HepG2 (cell line): ENCODE data around the gene IFI27. TPM values are rescaled to one million over a fixed set of nuclear protein-coding genes. Genes with fewer than 3 reads are reported as not detected.

Experiments used
- ATAC-seq: fragments of 200-7000 bp; cut with Tn5 transposase; 3 replicates; pipeline ENCODE4 v1.9.1; 2020; ENCODE audit warnings: mild to moderate bottlenecking, moderate library complexity
- BruUV-seq: library from RNA; stranded (reverse); fragments of 400-500 nt; replicated peaks from 2 replicates; lab custom pipeline; 2021; lab: Mats Ljungman, UMichigan
- CTCF ChIA-PET: fragments of 300-600 bp; formaldehyde crosslinking; extraction: SDS; loops from one replicate; lab custom pipeline; 2021; ENCODE audit warnings: low total read pairs, inconsistent platforms, low intra/inter-chr PET ratio; lab: Yijun Ruan, JAX
- POLR2A ChIA-PET: fragments of 350-600 bp; sonication (Branson Sonifier 250); formaldehyde crosslinking; loops from one replicate; lab custom pipeline; 2020; ENCODE audit warnings: antibody characterized with exemption, inconsistent platforms; lab: Yijun Ruan, JAX
- DNase-seq: peaks from one replicate; pipeline ENCODE4 v3.0.0-alpha.2; 2015; ENCODE audit warnings: low spot score
- FAIRE-seq: peaks from 3 replicates; lab custom pipeline; 2011; peaks lifted over from hg19 to GRCh38; lab: Jason Lieb, UNC
- H2AFZ ChIP-seq: one replicate; pipeline ENCODE4 v1.6.1; 2011; ENCODE audit warnings: low read length, inconsistent platforms
- H3K27ac ChIP-seq: fragments of 300-600 bp; 3 replicates; pipeline ENCODE4 v1.8.0; 2011; ENCODE audit warnings: mixed run types, mild to moderate bottlenecking, mixed read lengths, low read length, inconsistent platforms; ENCODE audit not compliant: insufficient read depth; ENCODE audit errors: extremely low read length
- H3K27me3 ChIP-seq, 2 experiments: fragments of 200-600 bp in 1 of 2; 2 replicates in 1 of 2; 3 replicates in 1 of 2; pipeline versions ENCODE4 v1.6.0 to v1.8.0; 2011; ENCODE audit warnings: low read length in 2 of 2, mild to moderate bottlenecking in 2 of 2, moderate library complexity in 2 of 2, inconsistent platforms in 1 of 2; ENCODE audit not compliant: insufficient read depth in 2 of 2, control insufficient read depth in 1 of 2
- H3K36me3 ChIP-seq, 2 experiments: fragments of 200-600 bp in 1 of 2; replicated peaks in 1 of 2; 2 replicates in 1 of 2; 3 replicates in 1 of 2; pipeline versions ENCODE4 v1.5.1 to v1.8.0; 2011; ENCODE audit warnings: low read length in 2 of 2, inconsistent platforms in 1 of 2; ENCODE audit not compliant: insufficient read depth in 2 of 2, control insufficient read depth in 1 of 2
- H3K4me1 ChIP-seq: 2 replicates; pipeline ENCODE4 v1.5.1; 2012; ENCODE audit warnings: low read length, inconsistent platforms; ENCODE audit not compliant: insufficient read depth
- H3K4me2 ChIP-seq: 2 replicates; pipeline ENCODE4 v1.6.0; 2011; ENCODE audit warnings: low read depth, low read length, inconsistent platforms
- H3K4me3 ChIP-seq, 3 experiments: fragments of 200-600 bp in 1 of 3; sonication (generic), shearing (Covaris generic) in 1 of 3; replicated peaks in 1 of 3; 2 replicates each; pipeline ENCODE4 v1.5.1; 2011 to 2016; ENCODE audit warnings: low read length in 3 of 3, inconsistent platforms in 2 of 3, low read depth in 2 of 3, mild to moderate bottlenecking in 2 of 3, control low read depth in 1 of 3, mixed read lengths in 1 of 3; ENCODE audit not compliant: insufficient read depth in 1 of 3
- H3K79me2 ChIP-seq: one replicate; pipeline ENCODE4 v1.6.1; 2011; ENCODE audit warnings: low read length, inconsistent platforms; ENCODE audit not compliant: insufficient read depth
- H3K9ac ChIP-seq: 2 replicates; pipeline ENCODE4 v1.6.0; 2011; ENCODE audit warnings: mild to moderate bottlenecking, low read depth, low read length, inconsistent platforms; ENCODE audit not compliant: insufficient read depth
- H3K9me3 ChIP-seq: 2 replicates; pipeline ENCODE4 v1.5.1; 2012; ENCODE audit warnings: mild to moderate bottlenecking, low read length
- H4K20me1 ChIP-seq: 2 replicates; pipeline ENCODE4 v1.6.0; 2011; ENCODE audit warnings: inconsistent platforms, mild to moderate bottlenecking, low read length, moderate library complexity; ENCODE audit not compliant: insufficient read depth
- BCL3 ChIP-seq: sonication (generic); formaldehyde crosslinking; IDR thresholded peaks from 2 replicates; pipeline ENCODE4 v1.5.1; 2020; ENCODE audit warnings: mild to moderate bottlenecking, missing genetic modification reagents, moderate library complexity
- HNRNPL ChIP-seq: fragments of 200-400 bp; formaldehyde crosslinking; IDR thresholded peaks from 2 replicates; pipeline ENCODE4 v1.6.1; 2017; ENCODE audit warnings: mild to moderate bottlenecking, low read depth, low read length
- HOMEZ ChIP-seq: IDR thresholded peaks from 2 replicates; pipeline ENCODE4 v1.6.1; 2016; ENCODE audit warnings: low read depth
- HOXA9 ChIP-seq: sonication (generic); formaldehyde crosslinking; IDR thresholded peaks from 2 replicates; pipeline ENCODE4 v1.8.1; 2022; ENCODE audit warnings: missing genetic modification reagents, mild to moderate bottlenecking, moderate library complexity, borderline replicate concordance
- IRF9 ChIP-seq: sonication (generic); formaldehyde crosslinking; IDR thresholded peaks from 2 replicates; pipeline ENCODE4 v1.8.0; 2022; ENCODE audit warnings: missing genetic modification reagents, mild to moderate bottlenecking, borderline replicate concordance
- RARG ChIP-seq: sonication (generic); formaldehyde crosslinking; IDR thresholded peaks from 2 replicates; pipeline ENCODE4 v1.4.0; 2020; ENCODE audit warnings: low read depth, mild to moderate bottlenecking, missing genetic modification reagents
- RORA ChIP-seq: sonication (generic); formaldehyde crosslinking; IDR thresholded peaks from 2 replicates; pipeline ENCODE4 v1.5.0; 2020; ENCODE audit warnings: mild to moderate bottlenecking, missing genetic modification reagents, moderate library complexity
- ZC3H4 ChIP-seq: sonication (generic); formaldehyde crosslinking; IDR thresholded peaks from 2 replicates; pipeline ENCODE4 v1.4.0; 2020; ENCODE audit warnings: missing genetic modification reagents, borderline replicate concordance
- ZNF30 ChIP-seq: sonication (generic); formaldehyde crosslinking; IDR thresholded peaks from 2 replicates; pipeline ENCODE4 v1.5.0; 2020; ENCODE audit warnings: mild to moderate bottlenecking, missing genetic modification reagents
- ZNF552 ChIP-seq: sonication (generic); formaldehyde crosslinking; IDR thresholded peaks from 2 replicates; pipeline ENCODE4 v1.9.0; 2022; ENCODE audit warnings: missing genetic modification reagents, mild to moderate bottlenecking, borderline replicate concordance
- ZNF569 ChIP-seq: sonication (generic); formaldehyde crosslinking; IDR thresholded peaks from 2 replicates; pipeline ENCODE4 v1.5.0; 2020; ENCODE audit warnings: mild to moderate bottlenecking, missing genetic modification reagents, moderate library complexity, borderline replicate concordance
- ZNF615 ChIP-seq: sonication (generic); formaldehyde crosslinking; IDR thresholded peaks from 2 replicates; pipeline ENCODE4 v1.5.0; 2020; ENCODE audit warnings: mild to moderate bottlenecking, missing genetic modification reagents, borderline replicate concordance
- ZNF619 ChIP-seq: sonication (generic); formaldehyde crosslinking; IDR thresholded peaks from 2 replicates; pipeline ENCODE4 v1.4.0; 2020; ENCODE audit warnings: mild to moderate bottlenecking, missing genetic modification reagents
- WGBS: methylation state at CpG from one replicate; pipeline ENCODE4 v1.1.6; 2017; ENCODE audit warnings: low lambda C conversion rate; 5-methylcytosine and 5-hydroxymethylcytosine counted together
- in situ Hi-C: cut with HindIII; loops from 2 replicates; pipeline ENCODE4 v1.10.0; 2017; ENCODE audit warnings: low pct_unique_long_range_greater_than_20kb; ENCODE audit not compliant: extremely low pct_ligation_motif_present
- intact Hi-C: fragments of 100-400 bp; cut with micrococcal nuclease; formaldehyde crosslinking; loops from one replicate; pipeline ENCODE4 v1.10.0; 2022; ENCODE audit not compliant: unreplicated experiment
- polyA plus RNA-seq, 8 experiments: library from polyadenylated mRNA; depleted of rRNA in 3 of 8; stranded (reverse) in 7 of 8; unstranded in 1 of 8; fragments of >200 nt; fragmentation: Illumina TruSeq in 4 of 8; extraction: Trizol in 4 of 8; gene quantifications; 2 replicates each; pipeline versions ENCODE4 v1.2.1 to v1.2.3, GENCODE V29; 2011 to 2016; ENCODE audit warnings: low read depth in 4 of 8, missing spikeins in 1 of 8, mixed read lengths in 1 of 8; ENCODE audit not compliant: insufficient read depth in 1 of 8
- total RNA-seq, 5 experiments: library from RNA; depleted of rRNA; stranded (reverse); fragments of >200 nt; fragmentation: Illumina TruSeq; extraction: Trizol; gene quantifications; 2 replicates each; pipeline ENCODE4 v1.2.3, GENCODE V29; 2016; ENCODE audit warnings: low read depth in 1 of 5
- TF ChIP-seq, protein P1 (sequence below): sonication (generic); formaldehyde crosslinking; IDR thresholded peaks from 2 replicates; pipeline ENCODE4 v1.4.0; 2020; ENCODE audit warnings: missing genetic modification reagents

The IFI27 gene
- total and polyA plus RNA-seq, 2 of the 13 experiments (the other 11 are each of a cell fraction or from before 2014, with no cell fraction given): 1.2 to 1.7 TPM

GRCh38 chr14:94103554-94104150, 6.9 kb upstream of the IFI27 start:
- CTCF ChIA-PET: no interaction called here
- POLR2A ChIA-PET: no interaction called here
- no peak overlapping the region for H3K27ac ChIP-seq

More at GRCh38 chr14:94103554-94104150, 6.9 kb upstream of the IFI27 start:
- no TSS peak for BruUV-seq
- Histone ChIP-seq H3K79me2 (no peaks in the 10 kb centered on the region), H3K4me2 (no peak overlapping the region), H3K36me3 (no peaks in the 10 kb centered on the region), H2AFZ (no peak overlapping the region), H3K9me3 (no peaks in the 10 kb centered on the region), H4K20me1 (no peaks in the 10 kb centered on the region), H3K27me3 (no peaks in the 10 kb centered on the region), H3K4me1 (peaks cover 15% of the 10 kb centered on the region), H3K4me3 (no peak overlapping the region), H3K9ac (no peak overlapping the region)
- in situ Hi-C loops (no loop called here), intact Hi-C loops (no loop called here)
- TF ChIP-seq, protein P1, sequence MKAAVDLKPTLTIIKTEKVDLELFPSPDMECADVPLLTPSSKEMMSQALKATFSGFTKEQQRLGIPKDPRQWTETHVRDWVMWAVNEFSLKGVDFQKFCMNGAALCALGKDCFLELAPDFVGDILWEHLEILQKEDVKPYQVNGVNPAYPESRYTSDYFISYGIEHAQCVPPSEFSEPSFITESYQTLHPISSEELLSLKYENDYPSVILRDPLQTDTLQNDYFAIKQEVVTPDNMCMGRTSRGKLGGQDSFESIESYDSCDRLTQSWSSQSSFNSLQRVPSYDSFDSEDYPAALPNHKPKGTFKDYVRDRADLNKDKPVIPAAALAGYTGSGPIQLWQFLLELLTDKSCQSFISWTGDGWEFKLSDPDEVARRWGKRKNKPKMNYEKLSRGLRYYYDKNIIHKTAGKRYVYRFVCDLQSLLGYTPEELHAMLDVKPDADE (CRISPR knock-in tag): no peak
- no peak for TF ChIP-seq ZNF552 (CRISPR knock-in tag)
- no peak for TF ChIP-seq ZNF619 (CRISPR knock-in tag)
- no peak for TF ChIP-seq BCL3 (CRISPR knock-in tag)
- TF ChIP-seq ZC3H4: no peak
- no peak for TF ChIP-seq ZNF569 (CRISPR knock-in tag)
- TF ChIP-seq ZNF615: no peak
- TF ChIP-seq HOMEZ: no peak
- no peak for TF ChIP-seq HNRNPL
- TF ChIP-seq IRF9: no peak
- TF ChIP-seq RORA (CRISPR knock-in tag): no peak
- TF ChIP-seq HOXA9 (CRISPR knock-in tag): no peak
- TF ChIP-seq ZNF30: no peak
- no peak for TF ChIP-seq RARG (CRISPR knock-in tag)
- no peak for ATAC-seq
- no peak for FAIRE-seq
- WGBS: 82% methylated on average over 7 of the region's 7 CpGs
- DNase-seq: no peak
